BE2C (cell line): ENCODE results near the gene DRD1.
"Not testable (repeated sequence)": the region's sequence is repeated elsewhere in the genome, so short reads cannot be mapped to it uniquely, and the experiment has no call there.

Experiments used
- DNase-seq: peaks from one replicate; pipeline ENCODE4 v3.0.0-alpha.2; 2020
- H3K27me3 ChIP-seq: fragments of 250-450 bp; sonication (Bioruptor Pico); 2 replicates; pipeline ENCODE4 v1.5.1; 2020; ENCODE audit warnings: mild to moderate bottlenecking
- H3K36me3 ChIP-seq: fragments of 250-450 bp; sonication (Bioruptor Pico); 2 replicates; pipeline ENCODE4 v1.5.1; 2020; ENCODE audit warnings: mild to moderate bottlenecking
- H3K4me1 ChIP-seq: fragments of 250-450 bp; sonication (Bioruptor Pico); 2 replicates; pipeline ENCODE4 v1.5.1; 2020
- H3K4me3 ChIP-seq: 2 replicates; pipeline ENCODE4 v1.5.1; 2011; ENCODE audit warnings: low read depth, low read length
- H3K9me3 ChIP-seq: fragments of 250-450 bp; sonication (Bioruptor Pico); 2 replicates; pipeline ENCODE4 v1.5.1; 2020
- TF ChIP-seq, protein P1 (sequence below): IDR thresholded peaks from 2 replicates; pipeline ENCODE4 v1.5.1; 2012; ENCODE audit warnings: mild to moderate bottlenecking, low read depth, low read length

Gene DRD1

DNA sequence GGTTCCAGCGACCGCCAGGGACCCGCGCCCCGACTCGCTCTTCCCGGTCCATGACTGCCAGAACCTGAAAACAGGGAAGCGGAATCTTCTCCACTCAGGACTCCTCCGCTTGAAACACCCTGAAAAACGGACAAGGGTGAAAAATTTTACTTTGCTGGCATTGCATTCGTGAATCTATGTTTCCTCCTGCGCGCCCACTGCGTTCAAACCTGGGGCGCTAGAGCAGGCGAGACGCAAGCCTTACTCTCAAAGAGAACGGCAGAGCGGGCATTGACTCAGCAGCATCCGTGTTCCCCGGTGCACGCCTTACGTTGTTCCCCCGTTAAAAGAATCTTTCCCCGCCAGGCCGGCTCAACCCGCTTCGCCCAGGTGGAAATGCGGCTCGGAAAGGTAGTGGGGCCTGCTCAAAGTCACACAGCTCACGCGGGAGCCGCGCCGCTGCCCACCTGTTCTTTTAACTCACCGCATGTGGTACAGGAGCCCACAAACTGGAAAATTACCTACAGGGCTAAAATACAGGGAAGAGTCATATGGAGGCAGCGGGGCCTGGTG lies 999 bp upstream of the DRD1 start:
- DNase-seq = no peak
- TF ChIP-seq, protein P1, sequence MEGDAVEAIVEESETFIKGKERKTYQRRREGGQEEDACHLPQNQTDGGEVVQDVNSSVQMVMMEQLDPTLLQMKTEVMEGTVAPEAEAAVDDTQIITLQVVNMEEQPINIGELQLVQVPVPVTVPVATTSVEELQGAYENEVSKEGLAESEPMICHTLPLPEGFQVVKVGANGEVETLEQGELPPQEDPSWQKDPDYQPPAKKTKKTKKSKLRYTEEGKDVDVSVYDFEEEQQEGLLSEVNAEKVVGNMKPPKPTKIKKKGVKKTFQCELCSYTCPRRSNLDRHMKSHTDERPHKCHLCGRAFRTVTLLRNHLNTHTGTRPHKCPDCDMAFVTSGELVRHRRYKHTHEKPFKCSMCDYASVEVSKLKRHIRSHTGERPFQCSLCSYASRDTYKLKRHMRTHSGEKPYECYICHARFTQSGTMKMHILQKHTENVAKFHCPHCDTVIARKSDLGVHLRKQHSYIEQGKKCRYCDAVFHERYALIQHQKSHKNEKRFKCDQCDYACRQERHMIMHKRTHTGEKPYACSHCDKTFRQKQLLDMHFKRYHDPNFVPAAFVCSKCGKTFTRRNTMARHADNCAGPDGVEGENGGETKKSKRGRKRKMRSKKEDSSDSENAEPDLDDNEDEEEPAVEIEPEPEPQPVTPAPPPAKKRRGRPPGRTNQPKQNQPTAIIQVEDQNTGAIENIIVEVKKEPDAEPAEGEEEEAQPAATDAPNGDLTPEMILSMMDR = no peak
- Histone ChIP-seq H3K4me3 (no peak overlapping the region), H3K4me1 (no peaks in the 10 kb centered on the region), H3K27me3 (peaks cover 80% of the 10 kb centered on the region), H3K9me3 (no peaks in the 10 kb centered on the region), H3K36me3 (no peaks in the 10 kb centered on the region)

DNA sequence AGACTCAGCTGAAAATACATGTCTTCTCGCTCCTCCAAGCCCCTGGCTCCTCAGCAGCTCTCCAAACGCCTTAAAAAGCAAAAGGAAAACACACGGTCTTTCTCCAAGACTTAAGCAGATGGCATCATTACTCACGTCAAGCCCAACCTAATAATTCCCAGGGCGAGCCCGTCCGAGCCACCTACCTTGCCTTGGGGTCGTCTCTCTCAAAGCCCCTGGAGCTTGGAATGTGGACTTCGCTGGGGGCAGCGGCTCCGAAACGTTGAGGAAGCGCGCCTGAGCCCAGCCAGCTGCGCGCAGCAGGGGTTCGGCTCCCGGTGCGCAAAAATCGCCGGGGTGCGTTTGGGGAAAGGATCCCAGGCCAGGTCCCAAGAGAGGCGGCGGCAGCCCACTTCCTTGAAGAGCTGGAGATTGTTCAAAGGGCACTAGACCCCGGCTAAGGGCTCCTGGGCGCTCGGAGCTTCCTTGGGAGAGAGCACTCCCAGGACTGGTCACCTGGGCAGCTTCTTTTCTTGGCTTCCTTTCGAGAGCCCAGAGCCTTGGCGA lies 395 bp downstream of the DRD1 start:
- no peaks in the 10 kb centered on the region for H3K9me3 ChIP-seq
- TF ChIP-seq, protein P1 = no peak
- H3K4me3 ChIP-seq = no peak overlapping the region
- no peaks in the 10 kb centered on the region for H3K4me1 ChIP-seq
- no peak for DNase-seq
- H3K27me3 ChIP-seq = peaks cover 77% of the 10 kb centered on the region
- no peaks in the 10 kb centered on the region for H3K36me3 ChIP-seq

DNA sequence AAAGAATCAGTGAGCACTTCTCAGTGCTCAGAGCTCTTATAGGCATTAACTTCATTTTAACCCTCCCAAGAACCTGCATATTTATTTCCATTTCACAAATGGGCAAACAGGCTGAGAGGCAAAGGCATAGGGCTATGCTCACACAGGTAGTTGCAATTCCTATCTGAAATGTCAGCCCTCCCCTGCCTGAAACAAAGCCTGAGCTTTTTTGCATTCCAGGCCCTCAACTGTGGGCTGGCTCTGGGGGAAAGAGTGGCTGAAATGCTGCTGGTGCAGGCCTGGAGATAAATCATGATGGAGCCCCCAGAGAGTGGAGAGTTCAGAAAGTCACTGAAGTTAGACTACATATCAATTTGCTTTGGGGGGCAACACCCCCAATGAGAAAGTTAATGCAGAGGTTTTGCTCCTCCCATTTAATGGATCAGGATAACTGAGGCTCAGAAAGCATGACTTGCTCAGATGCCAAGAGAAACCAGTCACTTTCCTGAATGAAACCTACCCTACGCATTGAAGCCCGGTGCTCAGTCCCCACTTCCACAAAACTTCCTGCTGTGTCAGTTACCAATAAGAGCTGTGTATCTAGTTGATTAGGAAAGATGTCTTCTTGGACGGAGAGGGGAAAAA lies 5.6 kb downstream of the DRD1 start:
- no peaks in the 10 kb centered on the region for H3K4me1 ChIP-seq
- TF ChIP-seq, protein P1 = no peak
- peaks cover 55% of the 10 kb centered on the region for H3K27me3 ChIP-seq
- H3K4me3 ChIP-seq = no peak overlapping the region
- H3K9me3 ChIP-seq = no peaks in the 10 kb centered on the region
- no peak for DNase-seq
- H3K36me3 ChIP-seq = no peaks in the 10 kb centered on the region

DNA sequence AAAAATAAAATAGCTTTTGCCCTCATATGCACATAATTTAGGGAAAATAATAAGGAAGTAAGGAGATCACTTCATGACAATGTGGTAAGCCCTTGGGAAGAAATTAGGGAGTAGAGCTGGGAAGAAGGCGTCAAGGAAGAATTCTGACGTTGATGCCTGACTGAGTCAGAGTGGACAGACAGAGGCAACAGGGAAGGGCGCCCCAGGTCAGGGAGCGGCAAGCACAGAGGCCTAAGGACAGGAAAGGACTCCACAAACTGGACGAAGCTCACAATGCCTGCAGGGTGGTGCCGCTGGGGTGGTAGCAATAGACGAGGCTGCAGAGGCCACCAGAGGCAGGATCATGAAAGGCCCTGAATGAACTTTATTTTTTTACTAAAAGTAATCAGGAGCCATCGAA lies 7.6 kb downstream of the DRD1 start:
- no peak for DNase-seq
- H3K27me3 ChIP-seq = peaks cover 50% of the 10 kb centered on the region
- TF ChIP-seq, protein P1 = no peak
- H3K4me1 ChIP-seq = no peaks in the 10 kb centered on the region
- no peaks in the 10 kb centered on the region for H3K9me3 ChIP-seq
- H3K36me3 ChIP-seq = no peaks in the 10 kb centered on the region
- no peak overlapping the region for H3K4me3 ChIP-seq

DNA sequence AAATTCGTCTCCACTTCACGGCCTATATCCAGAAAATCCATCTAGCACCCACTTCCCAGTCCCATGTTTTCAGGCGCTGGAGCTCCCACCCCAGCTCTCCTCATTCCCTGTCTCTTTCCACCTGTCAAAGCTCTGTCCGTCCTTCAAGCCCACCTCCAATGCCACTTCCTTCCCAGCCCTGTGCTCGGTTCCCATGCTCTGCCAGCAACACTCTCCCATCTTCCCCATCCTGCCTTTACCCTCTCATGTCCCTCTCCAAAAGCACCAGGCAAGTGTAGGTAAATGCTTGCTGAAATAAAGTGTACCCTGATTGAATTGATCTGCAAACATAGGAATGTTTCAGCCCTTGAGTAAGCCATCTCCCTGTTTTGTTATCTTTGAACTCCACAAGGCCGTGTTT lies 9.2 kb downstream of the DRD1 start:
- H3K36me3 ChIP-seq = no peaks in the 10 kb centered on the region
- H3K27me3 ChIP-seq = peaks cover 47% of the 10 kb centered on the region
- DNase-seq = no peak
- no peaks in the 10 kb centered on the region for H3K9me3 ChIP-seq
- no peaks in the 10 kb centered on the region for H3K4me1 ChIP-seq
- H3K4me3 ChIP-seq = no peak overlapping the region
- TF ChIP-seq, protein P1 = no peak

DNA sequence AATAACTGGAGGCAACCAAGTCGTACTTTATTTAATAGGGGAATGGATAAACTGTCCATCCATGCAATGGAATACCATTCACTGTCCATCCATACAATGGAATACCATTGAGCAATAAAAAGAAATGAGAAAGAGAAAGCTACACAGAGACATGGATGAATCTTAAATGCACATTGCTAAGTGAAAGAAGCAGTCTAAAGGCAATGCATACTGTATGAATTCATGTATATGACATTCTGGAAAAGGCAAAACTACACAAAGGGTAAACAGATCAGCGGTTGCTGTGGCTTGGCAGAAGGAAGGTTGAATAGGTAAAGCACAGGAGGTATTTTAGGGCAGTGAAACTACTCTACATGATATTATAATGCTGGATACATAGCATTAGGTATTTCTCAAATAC lies 16.2 kb downstream of the DRD1 start:
- H3K9me3 ChIP-seq = no peaks in the 10 kb centered on the region
- no peaks in the 10 kb centered on the region for H3K4me1 ChIP-seq
- no peak overlapping the region for H3K4me3 ChIP-seq
- H3K27me3 ChIP-seq = peaks cover 16% of the 10 kb centered on the region; the same call in 1 of the 2 replicates
- TF ChIP-seq, protein P1 = no peak
- H3K36me3 ChIP-seq = no peaks in the 10 kb centered on the region
- DNase-seq = no peak

DNA sequence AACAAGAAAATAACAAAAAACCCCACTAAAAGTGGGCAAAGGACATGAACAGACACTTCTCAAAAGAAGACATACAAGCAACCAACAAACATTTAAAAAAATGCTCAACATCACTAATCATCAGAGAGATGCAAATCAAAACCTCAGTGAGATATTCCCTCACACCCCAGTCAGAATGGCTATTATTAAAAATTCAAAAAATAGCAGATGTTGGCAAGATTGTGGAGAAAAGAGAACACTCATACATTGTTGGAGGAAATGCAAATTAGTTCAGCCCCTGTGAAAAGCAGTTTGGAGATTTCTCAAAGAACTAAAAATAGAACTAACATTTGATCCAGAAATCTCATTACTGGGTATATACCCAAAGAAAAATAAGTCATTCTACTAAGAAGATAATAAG lies 19.4 kb downstream of the DRD1 start:
- H3K27me3 ChIP-seq, H3K4me3 ChIP-seq, H3K36me3 ChIP-seq, H3K4me1 ChIP-seq, DNase-seq, H3K9me3 ChIP-seq: not testable (repeated sequence)
